HG03378 (cell line): ENCODE data around the gene RPL18A.

Experiments used
- ATAC-seq: cut with Tn5 transposase; IDR thresholded peaks from one replicate; pipeline ENCODE4 v1.9.1; 2021; ENCODE audit warnings: mild to moderate bottlenecking, moderate library complexity; ENCODE audit not compliant: unreplicated experiment

RPL18A gene

DNA sequence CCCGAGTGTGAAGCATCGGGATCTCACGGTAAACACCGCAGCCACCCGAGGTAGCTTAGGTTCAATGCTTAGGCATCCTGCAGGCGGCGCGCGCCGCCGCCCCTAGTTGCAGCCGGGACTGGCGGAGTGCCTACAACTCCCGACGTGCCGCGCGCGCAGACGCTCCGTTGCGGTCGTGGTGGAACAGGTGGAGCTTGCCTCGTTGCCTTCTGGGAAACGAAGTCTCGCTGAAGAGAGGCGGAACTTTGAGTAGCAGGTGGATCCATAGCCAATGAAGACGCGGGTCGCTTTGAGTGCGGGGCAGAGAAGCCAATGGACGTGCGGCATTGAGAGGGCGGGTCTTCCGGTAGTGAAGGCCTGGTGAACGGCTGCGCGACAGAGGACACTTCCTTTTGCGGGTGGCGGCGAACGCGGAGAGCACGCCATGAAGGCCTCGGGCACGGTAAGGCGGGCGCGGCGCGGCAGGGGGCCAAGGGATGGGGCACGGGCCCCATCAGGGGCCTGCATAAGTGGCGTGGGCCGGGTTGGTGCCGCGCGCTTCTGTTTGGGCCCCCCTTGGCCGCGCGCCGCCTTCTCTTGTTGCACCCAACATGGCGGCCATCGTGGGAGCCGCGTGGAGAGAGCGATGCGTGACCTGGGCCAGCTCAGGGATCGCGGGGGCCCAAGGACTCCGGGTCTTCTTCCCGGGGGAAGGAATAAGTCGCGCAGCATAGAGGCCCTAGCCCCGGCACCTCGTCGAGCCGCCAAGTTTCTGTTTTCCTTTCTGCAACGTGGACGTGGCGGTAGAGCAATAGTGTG is at the start of gene RPL18A:
Gene RPL18A (plus strand): TSS at position 378 of the 798 bp plus-strand sequence. CDS start 47 bp downstream, at position 425.
- peak; percentile 92 for ATAC-seq

GRCh38 chr19:17811103-17811502 is 48.6 kb upstream of the RPL18A start:
- ATAC-seq: no peak

DNA sequence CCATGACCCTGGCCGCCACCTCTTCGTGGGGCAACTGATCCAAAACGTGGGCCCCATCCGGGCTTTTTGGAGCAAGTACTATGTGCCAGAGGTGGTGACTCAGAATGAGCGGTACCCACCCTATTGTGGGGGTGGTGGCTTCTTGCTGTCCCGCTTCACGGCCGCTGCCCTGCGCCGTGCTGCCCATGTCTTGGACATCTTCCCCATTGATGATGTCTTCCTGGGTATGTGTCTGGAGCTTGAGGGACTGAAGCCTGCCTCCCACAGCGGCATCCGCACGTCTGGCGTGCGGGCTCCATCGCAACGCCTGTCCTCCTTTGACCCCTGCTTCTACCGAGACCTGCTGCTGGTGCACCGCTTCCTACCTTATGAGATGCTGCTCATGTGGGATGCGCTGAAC is 48.0 kb upstream of the RPL18A start:
- no peak for ATAC-seq

- ATAC-seq: no peak
Measured at GRCh38 chr19:17812099-17812498, 47.6 kb upstream of the RPL18A start.

GRCh38 chr19:17817668-17818363 is 41.9 kb upstream of the RPL18A start:
- no peak for ATAC-seq

- ATAC-seq: no peak
Measured at GRCh38 chr19:17821190-17821589, 38.5 kb upstream of the RPL18A start, which contains the start of gene INSL3. Gene INSL3 (minus strand): TSS chr19:17821519. CDS start chr19:17821506, 13 bp downstream.

- no peak for ATAC-seq
Measured at GRCh38 chr19:17824339-17824738, 35.4 kb upstream of the RPL18A start.

DNA sequence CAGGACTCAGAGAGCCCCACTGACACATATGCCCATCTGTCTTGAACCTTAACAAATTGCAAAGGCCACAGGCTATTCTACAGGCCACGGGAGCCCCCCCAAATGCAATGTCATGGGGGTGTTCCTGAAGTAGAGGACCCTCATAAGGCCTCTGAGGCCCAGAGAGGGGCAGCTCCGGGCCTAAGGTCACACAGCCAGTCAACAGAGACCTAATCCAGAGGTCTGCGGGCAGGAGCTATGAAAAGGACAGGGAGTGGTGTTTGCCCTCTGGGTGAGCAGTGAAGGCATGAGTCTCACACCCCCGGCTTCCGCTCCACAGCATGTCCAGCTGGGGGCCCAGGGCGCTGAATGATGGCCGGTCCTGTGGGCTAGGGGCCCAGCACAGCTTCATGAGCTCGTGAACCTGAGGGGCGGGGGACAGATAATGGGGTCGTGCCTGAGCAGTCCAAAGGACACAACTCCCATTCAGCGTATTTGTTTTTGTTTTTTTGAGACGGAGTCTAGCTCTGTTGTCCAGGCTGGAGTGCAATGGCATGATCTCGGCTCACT is 33.1 kb upstream of the RPL18A start:
- no peak for ATAC-seq

GRCh38 chr19:17829855-17830566 is 29.7 kb upstream of the RPL18A start:
- no peak for ATAC-seq

GRCh38 chr19:17830567-17831418 is 28.9 kb upstream of the RPL18A start:
- ATAC-seq: no peak

GRCh38 chr19:17831419-17831888 is 28.3 kb upstream of the RPL18A start:
- ATAC-seq: no peak

DNA sequence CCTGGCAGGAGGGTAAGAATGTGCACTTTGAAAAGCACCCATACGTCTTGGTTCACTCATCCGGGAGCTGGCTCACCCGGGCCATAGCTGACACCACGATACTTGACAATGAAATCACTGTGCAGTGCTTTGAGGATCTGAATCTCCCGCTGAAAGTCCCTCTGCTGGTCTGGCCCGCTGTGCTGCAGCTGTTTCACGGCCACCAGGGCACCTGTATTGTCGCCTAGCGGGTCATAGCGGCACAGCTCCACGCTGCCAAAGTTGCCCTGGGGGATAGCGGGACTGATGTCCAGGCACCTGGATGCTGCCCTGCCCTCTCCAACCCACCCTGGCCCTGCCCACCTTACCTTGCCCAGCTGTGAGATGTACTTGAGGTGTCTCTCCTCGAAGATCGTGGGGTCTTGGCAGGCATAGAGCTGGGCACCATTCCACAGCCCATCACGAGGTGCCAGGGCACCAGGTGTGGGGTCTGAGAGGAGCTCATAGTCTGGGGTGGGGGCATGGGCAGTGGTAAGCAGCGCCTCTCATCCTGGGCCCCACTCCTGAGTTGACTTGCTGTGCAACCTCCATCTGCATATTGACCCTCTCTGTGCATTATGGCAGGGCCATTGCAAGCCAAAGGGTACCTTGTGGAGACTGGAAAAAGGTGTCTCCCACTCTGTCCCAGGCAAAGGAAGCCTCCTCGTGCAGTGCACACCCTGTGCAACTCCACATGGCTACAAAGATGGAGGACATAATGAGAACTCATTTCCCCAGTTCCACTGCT is 27.1 kb upstream of the RPL18A start:
- ATAC-seq: no peak

- no peak for ATAC-seq
Measured at GRCh38 chr19:17834350-17835181, 25.1 kb upstream of the RPL18A start.

- ATAC-seq: no peak
Measured at GRCh38 chr19:17835182-17836006, 24.3 kb upstream of the RPL18A start.

DNA sequence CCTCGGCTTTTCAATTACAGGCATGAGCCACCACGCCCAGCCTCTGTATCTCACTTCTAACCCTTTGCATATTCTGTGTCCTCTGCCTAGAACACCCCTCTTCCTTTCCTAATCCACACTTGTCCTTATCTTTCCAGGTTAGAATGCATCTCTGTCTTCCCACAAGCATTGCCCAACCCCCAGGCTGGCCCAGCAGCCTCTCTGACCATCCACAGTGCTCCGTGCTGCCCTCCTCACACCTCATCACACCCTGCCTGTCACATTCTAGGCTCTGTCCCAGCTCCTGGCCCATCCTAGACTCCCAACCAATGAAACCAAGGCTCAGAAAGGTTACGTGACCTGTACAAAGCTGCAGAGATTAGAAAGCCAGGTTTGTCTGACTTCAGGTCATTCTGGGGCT is 23.2 kb upstream of the RPL18A start:
- ATAC-seq: no peak

- ATAC-seq: no peak
Measured at GRCh38 chr19:17837972-17838371, 21.7 kb upstream of the RPL18A start.

GRCh38 chr19:17840019-17840418 is 19.7 kb upstream of the RPL18A start:
- no peak for ATAC-seq

GRCh38 chr19:17841371-17841809 is 18.3 kb upstream of the RPL18A start:
- ATAC-seq: no peak
